Naive thymus-derived CD4-positive, alpha-beta T cell (primary cell): ENCODE results near the gene BCAM. TPM values are rescaled to one million over a fixed set of nuclear protein-coding genes. Genes with fewer than 3 reads are reported as not detected.

Experiments
- polyA plus RNA-seq, 2 donors: library from polyadenylated mRNA; unstranded; fragments of 300-500 nt; fragmentation: Illumina TruSeq; gene quantifications; one replicate each; pipeline ENCODE4 v1.2.3, GENCODE V29; 2021
- total RNA-seq, 6 experiments: library from RNA in 5 of 6; stranded (reverse) in 5 of 6; gene quantifications; 1 replicate in 5 of 6; 2 replicates in 1 of 6; pipeline ENCODE4 v1.2.3 and lab custom pipeline; 2021 to 2026

The BCAM gene
- total and polyA plus RNA-seq, 7 experiments from 2014 or later = 0.42 TPM; not detected in 6

Other genes with a start within 250 kb of the BCAM start
- not detected for gene IGSF23, start 195.5 kb upstream of the BCAM start, total RNA-seq
- gene IGSF23, start 195.5 kb upstream of the BCAM start, polyA plus RNA-seq = not detected
- 1 to 10 TPM; 3.3 to 8.4 (median 4.3) TPM for gene PVR, start 165.2 kb upstream of the BCAM start, total RNA-seq
- 1 to 10 TPM in 1 of 2 donors, under 1 TPM in 1; 0.87 to 1.2 TPM for gene PVR, start 165.2 kb upstream of the BCAM start, polyA plus RNA-seq
- gene CEACAM19, start 137.6 kb upstream of the BCAM start, total RNA-seq = 1 to 10 TPM in 4 of 5 experiments, under 1 TPM in 1; 0.63 to 3.4 (median 2.1) TPM
- not detected for gene CEACAM19, start 137.6 kb upstream of the BCAM start, polyA plus RNA-seq
- not detected for gene CEACAM16, start 110.0 kb upstream of the BCAM start, total RNA-seq
- not detected for gene CEACAM16, start 110.0 kb upstream of the BCAM start, polyA plus RNA-seq
- gene BCL3, start 60.4 kb upstream of the BCAM start, total RNA-seq = 100 to 1,000 TPM in 1 of 5 experiments, 10 to 100 TPM in 4; 10.2 to 107 (median 94.2) TPM
- gene BCL3, start 60.4 kb upstream of the BCAM start, polyA plus RNA-seq = 1 to 10 TPM; 3.3 to 8.9 TPM
- gene CBLC, start 31.2 kb upstream of the BCAM start, total RNA-seq = not detected
- not detected for gene CBLC, start 31.2 kb upstream of the BCAM start, polyA plus RNA-seq
- gene NECTIN2, start 37.2 kb downstream of the BCAM start, total RNA-seq = 1 to 10 TPM in 3 of 5 experiments, under 1 TPM in 2; 0.17 to 9.2 (median 1.2) TPM
- gene NECTIN2, start 37.2 kb downstream of the BCAM start, polyA plus RNA-seq = under 1 TPM in 1 of 2 donors, not detected in 1; 0.16 TPM
- gene TOMM40, start 82.2 kb downstream of the BCAM start, total RNA-seq = 10 to 100 TPM; 26.3 to 73.3 (median 37.5) TPM
- gene TOMM40, start 82.2 kb downstream of the BCAM start, polyA plus RNA-seq = 10 to 100 TPM; 26.5 to 44.8 TPM
- gene APOE, start 96.7 kb downstream of the BCAM start, total RNA-seq = 1 to 10 TPM in 4 of 5 experiments, under 1 TPM in 1; 0.41 to 7.9 (median 4.0) TPM
- not detected for gene APOE, start 96.7 kb downstream of the BCAM start, polyA plus RNA-seq
- 1 to 10 TPM in 2 of 5 experiments, not detected in 3; 1.7 to 5.2 TPM for gene APOC1, start 105.5 kb downstream of the BCAM start, total RNA-seq
- not detected for gene APOC1, start 105.5 kb downstream of the BCAM start, polyA plus RNA-seq
- gene APOC4, start 133.1 kb downstream of the BCAM start, total RNA-seq = not detected
- gene APOC4, start 133.1 kb downstream of the BCAM start, polyA plus RNA-seq = not detected
- gene APOC2, start 136.9 kb downstream of the BCAM start, total RNA-seq = 1 to 10 TPM in 1 of 5 experiments, not detected in 4; 1.7 TPM
- gene APOC2, start 136.9 kb downstream of the BCAM start, polyA plus RNA-seq = not detected
- gene CLPTM1, start 146.3 kb downstream of the BCAM start, total RNA-seq = 10 to 100 TPM; 68.4 to 83.3 (median 76.8) TPM
- gene CLPTM1, start 146.3 kb downstream of the BCAM start, polyA plus RNA-seq = 10 to 100 TPM; 11.7 to 25.6 TPM
- 10 to 100 TPM; 30.7 to 87.3 (median 71.3) TPM for gene RELB, start 192.4 kb downstream of the BCAM start, total RNA-seq
- gene RELB, start 192.4 kb downstream of the BCAM start, polyA plus RNA-seq = 10 to 100 TPM; 13.4 to 14.7 TPM
- gene CLASRP, start 229.9 kb downstream of the BCAM start, total RNA-seq = 100 to 1,000 TPM in 4 of 5 experiments, 10 to 100 TPM in 1; 94.7 to 185 (median 163) TPM
- gene CLASRP, start 229.9 kb downstream of the BCAM start, polyA plus RNA-seq = 10 to 100 TPM in 1 of 2 donors, 1 to 10 TPM in 1; 3.6 to 10.8 TPM